Astrocyte of the spinal cord (primary cell): ENCODE results near the gene DNMBP.
A peak's percentile ranks its signal among the peaks of the same experiment; 100 is the strongest.

Experiments used
- DNase-seq: peaks from one replicate; pipeline ENCODE4 v3.0.0; 2011; ENCODE audit warnings: low read depth, low spot score
- H3K4me3 ChIP-seq: 2 replicates; pipeline ENCODE4 v1.5.1; 2011; ENCODE audit warnings: low read depth, mild to moderate bottlenecking, low read length, moderate library complexity
- CTCF ChIP-seq: IDR thresholded peaks from 2 replicates; pipeline ENCODE4 v1.5.1; 2012; ENCODE audit warnings: low read depth, mild to moderate bottlenecking, low read length, inconsistent platforms
- in situ Hi-C: cut with HindIII; loops from 2 replicates; pipeline ENCODE4 v1.10.0; 2017; ENCODE audit warnings: low sequenced_read_pairs

Gene DNMBP

GRCh38 chr10:100033766-100034418 lies 24.1 kb upstream of the DNMBP start:
- in situ Hi-C loops, result no loop called here
- no peak for DNase-seq
- no peak for TF ChIP-seq CTCF
- H3K4me3 ChIP-seq, result no peak overlapping the region

GRCh38 chr10:100027416-100027815 lies 17.7 kb upstream of the DNMBP start:
- in situ Hi-C loops, result no loop called here
- no peak for TF ChIP-seq CTCF

GRCh38 chr10:100025576-100025975 lies 15.8 kb upstream of the DNMBP start:
- no peak overlapping the region for H3K4me3 ChIP-seq
- no peak for TF ChIP-seq CTCF
- in situ Hi-C loops, result no loop called here
- DNase-seq, result no peak

More at GRCh38 chr10:100027416-100027815, 17.7 kb upstream of the DNMBP start:
- no peak overlapping the region for H3K4me3 ChIP-seq
- no peak for DNase-seq

GRCh38 chr10:100024748-100025147 lies 15.0 kb upstream of the DNMBP start:
- in situ Hi-C loops, result no loop called here
- no peak for TF ChIP-seq CTCF
- no peak overlapping the region for H3K4me3 ChIP-seq
- no peak for DNase-seq

GRCh38 chr10:100022403-100022802 lies 12.7 kb upstream of the DNMBP start:
- peak; percentile 60 for DNase-seq
- no peak for TF ChIP-seq CTCF
- H3K4me3 ChIP-seq, result no peak overlapping the region
- in situ Hi-C loops, result no loop called here

- H3K4me3 ChIP-seq, result no peak overlapping the region
- no peak for DNase-seq
- in situ Hi-C loops, result no loop called here
- no peak for TF ChIP-seq CTCF
Observed at GRCh38 chr10:100021322-100021721, 11.6 kb upstream of the DNMBP start.
